ENCODE measurements around the gene PTAFR.

Gene PTAFR

DNA sequence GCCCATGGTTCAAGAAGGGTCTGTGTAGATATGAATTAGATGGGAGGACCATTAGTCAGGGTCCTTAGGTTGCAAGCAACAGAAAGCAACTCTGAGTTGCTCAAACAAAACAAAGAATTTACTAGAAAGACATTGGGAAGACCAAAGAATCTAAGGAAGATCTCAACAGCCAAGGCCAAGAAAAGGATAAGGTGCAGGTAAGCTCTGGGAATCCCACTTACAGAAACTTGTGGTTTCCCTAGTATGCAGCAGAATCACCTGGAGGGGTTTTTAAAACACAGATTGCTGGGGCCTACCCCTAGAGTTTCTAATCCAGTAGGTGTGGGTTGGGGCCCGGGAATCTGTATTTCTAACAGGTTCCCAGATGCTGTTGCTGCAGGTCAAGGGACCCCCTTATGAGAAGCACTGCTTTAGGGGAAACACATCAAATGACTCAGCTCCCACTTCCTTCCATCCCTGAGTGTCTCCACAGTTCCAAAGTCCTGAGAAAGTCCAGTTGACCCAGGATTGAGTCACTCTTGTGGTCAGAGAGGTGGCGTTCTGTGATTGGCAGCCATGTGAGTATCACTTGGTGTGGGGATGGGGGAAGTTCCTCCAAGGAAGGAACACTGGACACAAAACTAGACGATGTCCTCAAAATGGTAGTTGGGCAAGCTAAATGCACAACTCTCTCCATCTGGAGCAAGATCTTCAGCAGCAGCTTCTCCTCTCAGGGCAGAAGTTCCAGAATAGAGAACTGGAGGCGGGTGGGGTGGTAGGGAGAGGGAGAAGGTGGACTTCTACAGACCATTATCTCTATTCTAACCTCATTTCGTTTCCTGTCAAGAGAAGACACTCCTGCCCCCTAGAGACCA, 63.9 kb downstream of the PTAFR start:
- H3K27ac ChIP-seq (ENCODE audit: low read depth, low read length), result no peak overlapping the region
- H3K36me3 ChIP-seq (ENCODE audit: control insufficient read depth, insufficient read depth, low read length), result no peaks in the 10 kb centered on the region
- H3K27me3 ChIP-seq (ENCODE audit: control insufficient read depth, insufficient read depth, low read length), result no peaks in the 10 kb centered on the region
- no peak overlapping the region for H3K4me3 ChIP-seq (ENCODE audit: low read depth, low read length)
- no peaks in the 10 kb centered on the region for H3K4me1 ChIP-seq (ENCODE audit: control insufficient read depth, insufficient read depth, low read length)
- no peak overlapping the region for H3K9ac ChIP-seq (ENCODE audit: low read length)
- no peaks in the 10 kb centered on the region for H3K9me3 ChIP-seq (ENCODE audit: control insufficient read depth, insufficient read depth, low read depth, low read length)

DNA sequence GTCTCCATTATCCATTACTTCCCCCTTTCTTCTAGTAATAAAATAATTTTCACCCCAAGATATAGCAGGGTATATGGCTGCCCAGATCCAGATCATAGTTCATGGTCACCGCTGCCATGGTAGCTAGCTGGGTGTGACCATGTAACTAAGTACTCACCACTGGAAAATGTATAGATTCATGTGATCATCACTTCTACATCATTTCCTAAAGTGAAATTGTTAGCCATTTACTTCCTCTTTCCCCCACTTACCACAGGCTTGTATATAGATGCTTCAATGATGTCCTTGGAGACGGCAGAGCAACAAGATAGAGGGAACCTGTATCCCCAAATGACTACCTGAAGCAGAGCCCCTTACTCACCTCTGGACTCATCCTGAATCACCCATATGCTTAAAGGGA, 65.3 kb downstream of the PTAFR start:
- Histone ChIP-seq H3K9me3 (ENCODE audit: control insufficient read depth, insufficient read depth, low read depth, low read length) (no peaks in the 10 kb centered on the region), H3K27me3 (ENCODE audit: control insufficient read depth, insufficient read depth, low read length) (no peaks in the 10 kb centered on the region), H3K4me1 (ENCODE audit: control insufficient read depth, insufficient read depth, low read length) (no peaks in the 10 kb centered on the region), H3K36me3 (ENCODE audit: control insufficient read depth, insufficient read depth, low read length) (no peaks in the 10 kb centered on the region), H3K4me3 (ENCODE audit: low read depth, low read length) (no peak overlapping the region), H3K27ac (ENCODE audit: low read depth, low read length) (no peak overlapping the region), H3K9ac (ENCODE audit: low read length) (no peak overlapping the region)

GRCh38 chr1:28110555-28110954, 65.9 kb downstream of the PTAFR start:
- H3K4me3 ChIP-seq (ENCODE audit: low read depth, low read length), result no peak overlapping the region
- H3K36me3 ChIP-seq (ENCODE audit: control insufficient read depth, insufficient read depth, low read length), result no peaks in the 10 kb centered on the region
- H3K4me1 ChIP-seq (ENCODE audit: control insufficient read depth, insufficient read depth, low read length), result peaks cover 2% of the 10 kb centered on the region
- H3K9me3 ChIP-seq (ENCODE audit: control insufficient read depth, insufficient read depth, low read depth, low read length), result no peaks in the 10 kb centered on the region
- no peak overlapping the region for H3K9ac ChIP-seq (ENCODE audit: low read length)
- no peak overlapping the region for H3K27ac ChIP-seq (ENCODE audit: low read depth, low read length)
- no peaks in the 10 kb centered on the region for H3K27me3 ChIP-seq (ENCODE audit: control insufficient read depth, insufficient read depth, low read length)

- Histone ChIP-seq H3K4me1 (ENCODE audit: control insufficient read depth, insufficient read depth, low read length) (peaks cover 6% of the 10 kb centered on the region), H3K9me3 (ENCODE audit: control insufficient read depth, insufficient read depth, low read depth, low read length) (no peaks in the 10 kb centered on the region), H3K27ac (ENCODE audit: low read depth, low read length) (no peak overlapping the region), H3K4me3 (ENCODE audit: low read depth, low read length) (no peak overlapping the region), H3K9ac (ENCODE audit: low read length) (no peak overlapping the region), H3K27me3 (ENCODE audit: control insufficient read depth, insufficient read depth, low read length) (no peaks in the 10 kb centered on the region), H3K36me3 (ENCODE audit: control insufficient read depth, insufficient read depth, low read length) (no peaks in the 10 kb centered on the region)
Observed at GRCh38 chr1:28109639-28110038, 66.9 kb downstream of the PTAFR start.

GRCh38 chr1:28108001-28108400, 68.5 kb downstream of the PTAFR start:
- H3K27ac ChIP-seq (ENCODE audit: low read depth, low read length), result no peak overlapping the region
- H3K36me3 ChIP-seq (ENCODE audit: control insufficient read depth, insufficient read depth, low read length), result no peaks in the 10 kb centered on the region
- H3K9me3 ChIP-seq (ENCODE audit: control insufficient read depth, insufficient read depth, low read depth, low read length), result no peaks in the 10 kb centered on the region
- peaks cover 6% of the 10 kb centered on the region for H3K4me1 ChIP-seq (ENCODE audit: control insufficient read depth, insufficient read depth, low read length)
- H3K9ac ChIP-seq (ENCODE audit: low read length), result no peak overlapping the region
- H3K4me3 ChIP-seq (ENCODE audit: low read depth, low read length), result no peak overlapping the region
- no peaks in the 10 kb centered on the region for H3K27me3 ChIP-seq (ENCODE audit: control insufficient read depth, insufficient read depth, low read length)

DNA sequence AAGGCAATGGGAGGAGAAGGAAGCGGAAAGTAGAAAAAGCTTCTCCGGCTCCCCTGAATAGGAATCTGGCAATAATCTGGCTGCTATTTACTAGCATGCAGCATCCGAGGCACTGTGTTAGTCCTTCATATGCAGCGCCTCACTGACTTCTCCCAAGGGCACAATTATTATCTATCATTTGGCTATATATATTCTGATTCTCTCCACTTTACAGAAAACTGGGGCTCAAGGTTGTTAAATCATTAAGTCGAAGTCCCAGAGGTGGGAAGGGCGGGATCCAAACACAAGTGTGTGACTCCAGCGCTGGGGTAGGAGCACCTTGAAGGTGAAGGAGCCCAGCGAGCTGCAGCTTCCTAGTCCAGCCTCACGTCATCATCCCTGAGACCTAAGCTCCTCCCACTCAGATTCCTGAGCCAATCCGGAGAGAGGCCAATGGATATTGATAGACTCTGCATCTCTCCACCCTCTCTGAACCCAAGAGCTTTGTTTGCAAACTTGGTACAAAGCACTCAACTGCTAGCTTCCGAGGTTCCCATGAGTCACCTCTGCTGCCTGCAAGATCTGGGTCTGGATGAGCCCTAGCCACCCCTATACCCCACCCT, 71.5 kb downstream of the PTAFR start:
- peak overlapping the region; percentile 39 for H3K4me3 ChIP-seq (ENCODE audit: low read depth, low read length)
- no peaks in the 10 kb centered on the region for H3K27me3 ChIP-seq (ENCODE audit: control insufficient read depth, insufficient read depth, low read length)
- no peaks in the 10 kb centered on the region for H3K36me3 ChIP-seq (ENCODE audit: control insufficient read depth, insufficient read depth, low read length)
- H3K4me1 ChIP-seq (ENCODE audit: control insufficient read depth, insufficient read depth, low read length), result peaks cover 6% of the 10 kb centered on the region
- no peak overlapping the region for H3K27ac ChIP-seq (ENCODE audit: low read depth, low read length)
- H3K9ac ChIP-seq (ENCODE audit: low read length), result no peak overlapping the region
- no peaks in the 10 kb centered on the region for H3K9me3 ChIP-seq (ENCODE audit: control insufficient read depth, insufficient read depth, low read depth, low read length)

GRCh38 chr1:28102189-28102588, 74.3 kb downstream of the PTAFR start:
- no peaks in the 10 kb centered on the region for H3K36me3 ChIP-seq (ENCODE audit: control insufficient read depth, insufficient read depth, low read length)
- no peaks in the 10 kb centered on the region for H3K27me3 ChIP-seq (ENCODE audit: control insufficient read depth, insufficient read depth, low read length)
- no peak overlapping the region for H3K4me3 ChIP-seq (ENCODE audit: low read depth, low read length)
- H3K4me1 ChIP-seq (ENCODE audit: control insufficient read depth, insufficient read depth, low read length), result peaks cover 6% of the 10 kb centered on the region
- no peak overlapping the region for H3K9ac ChIP-seq (ENCODE audit: low read length)
- H3K9me3 ChIP-seq (ENCODE audit: control insufficient read depth, insufficient read depth, low read depth, low read length), result no peaks in the 10 kb centered on the region
- no peak overlapping the region for H3K27ac ChIP-seq (ENCODE audit: low read depth, low read length)

- H3K4me1 ChIP-seq (ENCODE audit: control insufficient read depth, insufficient read depth, low read length), result no peaks in the 10 kb centered on the region
- no peak overlapping the region for H3K9ac ChIP-seq (ENCODE audit: low read length)
- H3K27ac ChIP-seq (ENCODE audit: low read depth, low read length), result no peak overlapping the region
- H3K27me3 ChIP-seq (ENCODE audit: control insufficient read depth, insufficient read depth, low read length), result no peaks in the 10 kb centered on the region
- H3K4me3 ChIP-seq (ENCODE audit: low read depth, low read length), result no peak overlapping the region
- H3K9me3 ChIP-seq (ENCODE audit: control insufficient read depth, insufficient read depth, low read depth, low read length), result no peaks in the 10 kb centered on the region
- no peaks in the 10 kb centered on the region for H3K36me3 ChIP-seq (ENCODE audit: control insufficient read depth, insufficient read depth, low read length)
Observed at GRCh38 chr1:28099050-28099769, 77.3 kb downstream of the PTAFR start.
